OCI-LY7 (cell line): ENCODE measurements around the gene CDCP2. TPM values are rescaled to one million over a fixed set of nuclear protein-coding genes. Genes with fewer than 3 reads are reported as not detected.

Experiments used
- BruUV-seq: library from RNA; stranded (reverse); fragments of 400-500 nt; replicated peaks from 2 replicates; lab custom pipeline; 2021; lab: Mats Ljungman, UMichigan
- CTCF ChIA-PET: fragments of 300-600 bp; sonication (Branson Sonifier 250); formaldehyde crosslinking; loops from one replicate; lab custom pipeline; 2022; ENCODE audit warnings: antibody characterized with exemption; ENCODE audit not compliant: unreplicated experiment; lab: Charles Lee
- POLR2A ChIA-PET: fragments of 300-600 bp; sonication (Branson Sonifier 250); formaldehyde crosslinking; loops from one replicate; lab custom pipeline; 2022; ENCODE audit warnings: antibody characterized with exemption; lab: Charles Lee
- DNase-seq: peaks from one replicate; pipeline ENCODE4 v3.0.0-alpha.2; 2015; ENCODE audit warnings: low spot score
- H2AFZ ChIP-seq: fragments of 200-600 bp; sonication (generic), shearing (Covaris generic); 2 replicates; pipeline ENCODE4 v1.6.1; 2014; ENCODE audit warnings: mild to moderate bottlenecking, antibody characterized with exemption, low read length, moderate library complexity
- H3K27ac ChIP-seq: fragments of 200-600 bp; sonication (generic); 2 replicates; pipeline ENCODE4 v1.5.1; 2014; ENCODE audit warnings: mixed run types, low read depth, mild to moderate bottlenecking, moderate library complexity, low read length, inconsistent platforms; ENCODE audit not compliant: poor library complexity, severe bottlenecking
- H3K36me3 ChIP-seq: fragments of 200-600 bp; sonication (generic); 2 replicates; pipeline ENCODE4 v1.6.1; 2014; ENCODE audit warnings: mild to moderate bottlenecking, antibody characterized with exemption, low read length, moderate library complexity, mixed read lengths; ENCODE audit not compliant: insufficient read depth
- H3K4me1 ChIP-seq: fragments of 200-600 bp; sonication (generic); 2 replicates; pipeline ENCODE4 v1.5.1; 2014; ENCODE audit warnings: mild to moderate bottlenecking, low read length; ENCODE audit not compliant: insufficient read depth, poor library complexity, severe bottlenecking
- H3K4me2 ChIP-seq: fragments of 200-600 bp; sonication (generic); 2 replicates; pipeline ENCODE4 v1.6.1; 2014; ENCODE audit warnings: mild to moderate bottlenecking, low read length
- H3K4me3 ChIP-seq: fragments of 200-600 bp; sonication (generic); 2 replicates; pipeline ENCODE4 v1.5.1; 2014; ENCODE audit warnings: mild to moderate bottlenecking, low read depth, low read length; ENCODE audit not compliant: poor library complexity, severe bottlenecking
- H3K79me2 ChIP-seq: fragments of 200-600 bp; sonication (generic); 2 replicates; pipeline ENCODE4 v1.6.1; 2016; ENCODE audit warnings: low read depth, mild to moderate bottlenecking, low read length, moderate library complexity, mixed read lengths; ENCODE audit not compliant: insufficient read depth
- H3K9me2 ChIP-seq: fragments of 200-600 bp; sonication (generic); 2 replicates; pipeline ENCODE4 v1.6.1; 2016; ENCODE audit warnings: mild to moderate bottlenecking, low read length, mixed read lengths; ENCODE audit not compliant: insufficient read depth
- H3K9me3 ChIP-seq: fragments of 200-600 bp; sonication (generic); 2 replicates; pipeline ENCODE4 v1.6.1; 2014; ENCODE audit warnings: mild to moderate bottlenecking, mixed run types, low read length, mixed read lengths
- H4K20me1 ChIP-seq: fragments of 200-600 bp; sonication (generic); 2 replicates; pipeline ENCODE4 v1.6.1; 2014; ENCODE audit warnings: mild to moderate bottlenecking, antibody characterized with exemption, low read length, moderate library complexity, mixed read lengths; ENCODE audit not compliant: insufficient read depth
- EZH2phosphoT487 ChIP-seq: fragments of 200-600 bp; sonication (generic); IDR thresholded peaks from 2 replicates; pipeline ENCODE4 v1.6.1; 2018; ENCODE audit warnings: low read depth, borderline replicate concordance, mild to moderate bottlenecking, mixed run types, antibody characterized with exemption, low read length, moderate library complexity, mixed read lengths
- intact Hi-C: fragments of 100-400 bp; cut with micrococcal nuclease; formaldehyde crosslinking; loops from one replicate; pipeline ENCODE4 v1.10.0; 2022; ENCODE audit not compliant: unreplicated experiment
- total RNA-seq, 2 experiments: library from RNA; depleted of rRNA in 1 of 2; stranded (reverse); fragments of >200 nt in 1 of 2; shearing (Covaris generic) in 1 of 2; gene quantifications; 2 replicates each; pipeline ENCODE4 v1.2.3, GENCODE V29; 2014 to 2022
- TF ChIP-seq, protein P1 (sequence below): fragments of 200-600 bp; sonication (generic); conservative IDR thresholded peaks from 2 replicates; pipeline ENCODE4 v1.5.1; 2014; ENCODE audit warnings: mild to moderate bottlenecking, antibody characterized with exemption, low read length, moderate library complexity, mixed read lengths

Gene CDCP2
- total RNA-seq, 2 experiments from 2014 or later: 0.09 TPM; not detected in 1

DNA sequence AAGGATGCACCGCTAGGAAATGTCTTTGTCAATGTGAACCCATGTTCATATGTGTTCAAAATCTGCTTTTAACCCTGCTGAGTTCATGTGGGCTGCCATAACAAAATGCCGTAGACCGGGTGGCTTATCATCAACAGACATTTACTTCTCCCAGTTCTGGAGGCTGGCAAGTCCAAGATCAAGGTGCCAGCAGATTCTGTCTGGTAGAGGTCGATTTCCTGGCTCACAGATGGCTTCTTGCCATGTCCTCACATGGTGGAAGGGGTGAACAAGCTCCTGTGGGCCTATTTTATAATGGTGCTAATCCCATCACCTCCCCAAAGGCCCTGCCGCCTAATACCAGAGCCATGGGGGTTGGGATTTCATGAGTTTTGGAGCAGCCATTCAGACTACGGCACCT lies 4.6 kb upstream of the CDCP2 start:
- BruUV-seq: no TSS peak
- CTCF ChIA-PET: no interaction called here

DNA sequence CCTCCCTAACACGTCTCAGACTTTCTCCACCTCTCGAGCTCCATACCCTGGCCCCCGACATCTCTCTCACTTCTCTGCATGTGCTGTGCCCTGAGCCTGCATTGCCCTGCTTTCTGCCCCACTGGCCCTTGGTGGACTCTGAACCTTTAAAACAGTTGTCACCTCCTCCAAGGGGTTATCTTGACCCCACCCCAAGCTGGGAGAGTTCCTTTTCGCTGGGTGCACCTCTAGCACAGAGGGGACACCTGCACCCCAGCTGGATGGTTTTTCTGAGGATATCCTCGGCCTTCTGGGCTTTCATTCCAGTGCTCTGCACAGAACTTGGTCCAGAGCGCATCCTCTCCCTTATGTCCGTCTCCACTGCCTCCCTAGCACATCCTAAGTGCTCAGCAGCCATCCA lies 4.2 kb upstream of the CDCP2 start:
- Histone ChIP-seq H3K9me3 (no peaks in the 10 kb centered on the region), H3K4me3 (no peak overlapping the region), H2AFZ (no peak overlapping the region), H3K4me1 (peaks cover 8% of the 10 kb centered on the region), H3K4me2 (no peak overlapping the region), H3K27ac (no peak overlapping the region), H3K79me2 (no peaks in the 10 kb centered on the region), H4K20me1 (no peaks in the 10 kb centered on the region), H3K36me3 (no peaks in the 10 kb centered on the region), H3K9me2 (no peaks in the 10 kb centered on the region)
- ChIA-PET POLR2A (no interaction called here), CTCF (no interaction called here)
- BruUV-seq: no TSS peak
- intact Hi-C loops: no loop called here
- no peak for TF ChIP-seq EZH2phosphoT487
- TF ChIP-seq, protein P1, sequence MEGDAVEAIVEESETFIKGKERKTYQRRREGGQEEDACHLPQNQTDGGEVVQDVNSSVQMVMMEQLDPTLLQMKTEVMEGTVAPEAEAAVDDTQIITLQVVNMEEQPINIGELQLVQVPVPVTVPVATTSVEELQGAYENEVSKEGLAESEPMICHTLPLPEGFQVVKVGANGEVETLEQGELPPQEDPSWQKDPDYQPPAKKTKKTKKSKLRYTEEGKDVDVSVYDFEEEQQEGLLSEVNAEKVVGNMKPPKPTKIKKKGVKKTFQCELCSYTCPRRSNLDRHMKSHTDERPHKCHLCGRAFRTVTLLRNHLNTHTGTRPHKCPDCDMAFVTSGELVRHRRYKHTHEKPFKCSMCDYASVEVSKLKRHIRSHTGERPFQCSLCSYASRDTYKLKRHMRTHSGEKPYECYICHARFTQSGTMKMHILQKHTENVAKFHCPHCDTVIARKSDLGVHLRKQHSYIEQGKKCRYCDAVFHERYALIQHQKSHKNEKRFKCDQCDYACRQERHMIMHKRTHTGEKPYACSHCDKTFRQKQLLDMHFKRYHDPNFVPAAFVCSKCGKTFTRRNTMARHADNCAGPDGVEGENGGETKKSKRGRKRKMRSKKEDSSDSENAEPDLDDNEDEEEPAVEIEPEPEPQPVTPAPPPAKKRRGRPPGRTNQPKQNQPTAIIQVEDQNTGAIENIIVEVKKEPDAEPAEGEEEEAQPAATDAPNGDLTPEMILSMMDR: no peak
- no peak for DNase-seq

More for the DNA sequence above, 4.6 kb upstream of the CDCP2 start:
- H4K20me1 ChIP-seq: no peaks in the 10 kb centered on the region
- no peaks in the 10 kb centered on the region for H3K9me3 ChIP-seq
- POLR2A ChIA-PET: no interaction called here
- H2AFZ ChIP-seq: no peak overlapping the region
- H3K4me2 ChIP-seq: no peak overlapping the region
- H3K4me1 ChIP-seq: peaks cover 8% of the 10 kb centered on the region
- TF ChIP-seq, protein P1: no peak
- TF ChIP-seq EZH2phosphoT487: no peak
- no peaks in the 10 kb centered on the region for H3K79me2 ChIP-seq
- H3K4me3 ChIP-seq: no peak overlapping the region
- H3K9me2 ChIP-seq: no peaks in the 10 kb centered on the region
- no peaks in the 10 kb centered on the region for H3K36me3 ChIP-seq
- intact Hi-C loops: no loop called here
- no peak for DNase-seq
- H3K27ac ChIP-seq: no peak overlapping the region

DNA sequence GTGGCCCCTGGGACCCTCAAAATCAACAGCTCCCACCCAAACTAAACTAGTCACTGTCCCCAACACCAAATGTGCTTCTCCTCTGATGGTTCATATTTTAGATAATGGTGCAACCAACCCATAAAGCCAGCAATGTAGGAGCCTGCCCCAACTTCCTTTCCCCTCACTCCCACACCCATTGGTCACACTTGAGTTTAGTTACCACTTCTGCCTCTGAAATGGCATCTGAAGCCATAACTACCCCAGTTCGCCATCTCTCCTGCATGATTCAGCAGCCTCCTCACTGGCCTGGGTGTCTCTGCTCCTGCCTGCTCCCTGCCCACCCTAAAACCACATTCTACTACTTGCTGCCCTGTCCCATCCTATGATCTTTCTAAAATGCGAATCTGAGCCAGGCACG lies 3.4 kb upstream of the CDCP2 start:
- Histone ChIP-seq H3K27ac (no peak overlapping the region), H3K4me1 (peaks cover 8% of the 10 kb centered on the region), H2AFZ (no peak overlapping the region), H3K36me3 (no peaks in the 10 kb centered on the region), H3K79me2 (no peaks in the 10 kb centered on the region), H3K9me2 (no peaks in the 10 kb centered on the region), H3K9me3 (no peaks in the 10 kb centered on the region), H3K4me3 (no peak overlapping the region), H4K20me1 (no peaks in the 10 kb centered on the region), H3K4me2 (no peak overlapping the region)
- intact Hi-C loops: no loop called here
- TF ChIP-seq, protein P1: no peak
- no peak for TF ChIP-seq EZH2phosphoT487
- BruUV-seq: no TSS peak
- no peak for DNase-seq
- ChIA-PET CTCF (no interaction called here), POLR2A (no interaction called here)
